ENCODE data around the gene GNGT1. TPM values are rescaled to one million over a fixed set of nuclear protein-coding genes. Genes with fewer than 3 reads are reported as not detected.

Gene GNGT1
- total RNA-seq, 2 donors from 2014 or later = 0.22 TPM; not detected in 1

DNA sequence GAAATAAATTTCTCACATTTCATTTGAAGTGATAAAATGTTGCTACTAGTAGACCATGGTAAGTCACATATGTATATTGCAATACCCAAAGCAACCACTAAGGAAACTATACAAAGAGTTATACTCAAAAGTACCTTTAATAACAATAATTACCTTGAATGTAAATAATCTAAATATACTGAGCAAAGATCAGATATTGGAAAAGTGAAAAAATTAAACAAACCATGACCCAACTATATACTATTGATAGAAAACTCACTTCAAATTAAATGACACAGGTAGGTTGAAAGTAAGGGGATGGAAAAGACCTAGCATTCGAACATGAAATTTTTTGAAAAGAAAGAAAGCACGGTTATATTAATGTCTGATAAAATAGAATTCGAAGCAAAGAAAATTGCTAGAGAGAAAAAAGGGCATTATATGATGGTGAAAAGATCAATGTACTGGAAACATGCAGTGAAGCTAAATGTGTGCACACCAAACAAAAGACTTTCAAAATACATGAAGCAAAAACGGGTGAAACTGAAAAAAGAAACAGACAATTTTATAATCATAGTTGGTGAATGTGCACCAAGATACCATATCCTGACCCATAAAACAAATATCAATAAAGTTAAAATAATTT, 44.9 kb upstream of the GNGT1 start:
- WGBS, 2 experiments (ENCODE audit: insufficient coverage in 1 of 2, insufficient read length in 1 of 2) = 85 to 87% methylated on average over 3 to 4 of the region's 4 CpGs
- no peak overlapping the region for H3K9ac ChIP-seq (ENCODE audit: extremely low read depth, low read length, poor library complexity, severe bottlenecking)
- no peaks in the 10 kb centered on the region for H3K9me3 ChIP-seq (ENCODE audit: control insufficient read depth, low read length)
- TF ChIP-seq, protein P1, sequence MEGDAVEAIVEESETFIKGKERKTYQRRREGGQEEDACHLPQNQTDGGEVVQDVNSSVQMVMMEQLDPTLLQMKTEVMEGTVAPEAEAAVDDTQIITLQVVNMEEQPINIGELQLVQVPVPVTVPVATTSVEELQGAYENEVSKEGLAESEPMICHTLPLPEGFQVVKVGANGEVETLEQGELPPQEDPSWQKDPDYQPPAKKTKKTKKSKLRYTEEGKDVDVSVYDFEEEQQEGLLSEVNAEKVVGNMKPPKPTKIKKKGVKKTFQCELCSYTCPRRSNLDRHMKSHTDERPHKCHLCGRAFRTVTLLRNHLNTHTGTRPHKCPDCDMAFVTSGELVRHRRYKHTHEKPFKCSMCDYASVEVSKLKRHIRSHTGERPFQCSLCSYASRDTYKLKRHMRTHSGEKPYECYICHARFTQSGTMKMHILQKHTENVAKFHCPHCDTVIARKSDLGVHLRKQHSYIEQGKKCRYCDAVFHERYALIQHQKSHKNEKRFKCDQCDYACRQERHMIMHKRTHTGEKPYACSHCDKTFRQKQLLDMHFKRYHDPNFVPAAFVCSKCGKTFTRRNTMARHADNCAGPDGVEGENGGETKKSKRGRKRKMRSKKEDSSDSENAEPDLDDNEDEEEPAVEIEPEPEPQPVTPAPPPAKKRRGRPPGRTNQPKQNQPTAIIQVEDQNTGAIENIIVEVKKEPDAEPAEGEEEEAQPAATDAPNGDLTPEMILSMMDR (conservative IDR thresholded peaks at IDR 0.05) = peak; percentile 71
- H3K36me3 ChIP-seq (ENCODE audit: control insufficient read depth, insufficient read depth, low read length) = no peaks in the 10 kb centered on the region
- no peaks in the 10 kb centered on the region for H3K27me3 Mint-ChIP-seq (ENCODE audit: insufficient read depth)
- no peaks in the 10 kb centered on the region for H3K4me1 ChIP-seq (ENCODE audit: control insufficient read depth, insufficient read depth, low read length)
- H3K36me3 Mint-ChIP-seq (ENCODE audit: low read depth) = no peaks in the 10 kb centered on the region
- H3K4me1 Mint-ChIP-seq = no peaks in the 10 kb centered on the region
- H3K4me3 ChIP-seq (ENCODE audit: low read length) = no peak overlapping the region
- no peaks in the 10 kb centered on the region for H3K9me3 Mint-ChIP-seq
- no peak overlapping the region for H3K4me3 Mint-ChIP-seq
- H3K27me3 ChIP-seq (ENCODE audit: control insufficient read depth, insufficient read depth, low read length, poor library complexity, severe bottlenecking) = no peaks in the 10 kb centered on the region
- no peak overlapping the region for H3K27ac Mint-ChIP-seq
- H3K27ac ChIP-seq (ENCODE audit: low read depth, low read length) = no peak overlapping the region
- no peak for DNase-seq

DNA sequence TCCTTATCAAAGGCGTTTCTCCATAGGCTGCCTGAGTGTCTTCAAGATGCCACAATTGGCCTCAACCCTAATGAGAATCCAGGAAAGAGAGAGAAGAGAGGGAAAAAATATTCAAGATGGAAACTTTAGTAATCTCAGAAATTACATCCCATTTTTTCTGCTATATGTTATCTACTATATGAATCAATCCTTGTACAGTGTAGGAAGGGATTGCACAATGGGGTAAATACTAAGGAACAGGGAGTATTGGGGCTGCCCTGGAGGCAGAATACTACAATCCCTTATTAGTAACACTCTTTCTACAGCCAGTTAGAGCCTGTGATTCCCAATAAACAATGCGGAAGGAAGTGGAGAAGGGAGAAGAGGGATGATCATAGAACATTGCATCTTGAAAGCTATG, 43.7 kb upstream of the GNGT1 start:
- no peaks in the 10 kb centered on the region for H3K4me1 ChIP-seq (ENCODE audit: control insufficient read depth, insufficient read depth, low read length)
- no peak overlapping the region for H3K27ac ChIP-seq (ENCODE audit: low read depth, low read length)
- H3K9me3 Mint-ChIP-seq = no peaks in the 10 kb centered on the region
- H3K9ac ChIP-seq (ENCODE audit: extremely low read depth, low read length, poor library complexity, severe bottlenecking) = no peak overlapping the region
- no peaks in the 10 kb centered on the region for H3K36me3 Mint-ChIP-seq (ENCODE audit: low read depth)
- no peak overlapping the region for H3K4me3 Mint-ChIP-seq
- no peak overlapping the region for H3K27ac Mint-ChIP-seq
- H3K36me3 ChIP-seq (ENCODE audit: control insufficient read depth, insufficient read depth, low read length) = no peaks in the 10 kb centered on the region
- peaks cover under 1% of the 10 kb centered on the region for H3K9me3 ChIP-seq (ENCODE audit: control insufficient read depth, low read length)
- no peak overlapping the region for H3K4me3 ChIP-seq (ENCODE audit: low read length)
- no peaks in the 10 kb centered on the region for H3K4me1 Mint-ChIP-seq
- 100% methylated on average over 1 to 2 of the region's 2 CpGs for WGBS, 2 experiments (ENCODE audit: insufficient coverage in 1 of 2, insufficient read length in 1 of 2)
- no peaks in the 10 kb centered on the region for H3K27me3 Mint-ChIP-seq (ENCODE audit: insufficient read depth)
- TF ChIP-seq, protein P1 (conservative IDR thresholded peaks at IDR 0.05) = no peak
- DNase-seq = no peak
- no peaks in the 10 kb centered on the region for H3K27me3 ChIP-seq (ENCODE audit: control insufficient read depth, insufficient read depth, low read length, poor library complexity, severe bottlenecking)

DNA sequence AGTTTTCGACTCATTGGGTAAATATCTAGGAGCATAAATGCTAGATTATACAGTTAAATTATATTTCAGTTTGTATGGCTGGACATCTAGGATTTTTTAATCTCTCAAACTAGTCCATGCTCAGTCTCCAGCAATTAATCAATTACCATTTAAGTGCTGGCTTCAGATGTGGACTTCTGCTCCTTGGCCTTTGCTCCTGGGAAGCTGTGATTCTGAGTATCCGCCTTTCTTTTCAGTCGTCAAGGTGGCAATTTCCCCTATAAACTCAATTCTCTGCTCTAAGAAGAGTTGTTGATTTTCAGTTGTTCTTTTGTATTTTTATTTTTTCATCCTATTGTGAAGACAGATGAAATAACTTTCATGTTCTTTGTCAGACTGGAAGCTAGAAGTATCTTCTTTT, 39.5 kb upstream of the GNGT1 start:
- 92% methylated on average over 3 of the region's 3 CpGs; no CpG with 5 or more reads in 1 of the 2 experiments for WGBS, 2 experiments (ENCODE audit: insufficient coverage in 1 of 2, insufficient read length in 1 of 2)
- Mint-ChIP-seq H3K9me3 (peaks cover 2% of the 10 kb centered on the region), H3K4me3 (no peak overlapping the region), H3K4me1 (no peaks in the 10 kb centered on the region), H3K27me3 (ENCODE audit: insufficient read depth) (no peaks in the 10 kb centered on the region), H3K27ac (no peak overlapping the region), H3K36me3 (ENCODE audit: low read depth) (no peaks in the 10 kb centered on the region)
- Histone ChIP-seq H3K27ac (ENCODE audit: low read depth, low read length) (no peak overlapping the region), H3K4me3 (ENCODE audit: low read length) (no peak overlapping the region), H3K4me1 (ENCODE audit: control insufficient read depth, insufficient read depth, low read length) (no peaks in the 10 kb centered on the region), H3K9me3 (ENCODE audit: control insufficient read depth, low read length) (peaks cover 9% of the 10 kb centered on the region), H3K36me3 (ENCODE audit: control insufficient read depth, insufficient read depth, low read length) (no peaks in the 10 kb centered on the region), H3K9ac (ENCODE audit: extremely low read depth, low read length, poor library complexity, severe bottlenecking) (no peak overlapping the region), H3K27me3 (ENCODE audit: control insufficient read depth, insufficient read depth, low read length, poor library complexity, severe bottlenecking) (no peaks in the 10 kb centered on the region)
- TF ChIP-seq, protein P1 (conservative IDR thresholded peaks at IDR 0.05) = no peak
- DNase-seq = no peak

All from endodermal cell (in vitro differentiated cells).